ENCODE results near the gene PDP2.

The PDP2 gene

GRCh38 chr16:66904428-66904845 lies 24.1 kb downstream of the PDP2 start:
- peak; percentile 6 for DNase-seq (ENCODE audit: low spot score)

GRCh38 chr16:66904846-66905632 lies 24.7 kb downstream of the PDP2 start:
- DNase-seq (ENCODE audit: low spot score) = peak; percentile 43

GRCh38 chr16:66905633-66906539 lies 25.6 kb downstream of the PDP2 start:
- DNase-seq (ENCODE audit: low spot score) = peak; percentile 55

GRCh38 chr16:66906916-66907836 lies 26.9 kb downstream of the PDP2 start:
- peak; percentile 7 for DNase-seq (ENCODE audit: low spot score)

- no peak for DNase-seq (ENCODE audit: low spot score)
Observed at GRCh38 chr16:66908116-66908515, 27.8 kb downstream of the PDP2 start.

GRCh38 chr16:66908762-66909559 lies 28.6 kb downstream of the PDP2 start:
- DNase-seq (ENCODE audit: low spot score) = no peak

GRCh38 chr16:66910175-66910940 lies 30.0 kb downstream of the PDP2 start:
- DNase-seq (ENCODE audit: low spot score) = peak; percentile 1

GRCh38 chr16:66911112-66911511 lies 30.8 kb downstream of the PDP2 start:
- peak; percentile 5 for DNase-seq (ENCODE audit: low spot score)

GRCh38 chr16:66911801-66912200 lies 31.5 kb downstream of the PDP2 start:
- no peak for DNase-seq (ENCODE audit: low spot score)

- DNase-seq (ENCODE audit: low spot score) = no peak
Observed at GRCh38 chr16:66913081-66913480, 32.8 kb downstream of the PDP2 start.

GRCh38 chr16:66913711-66914110 lies 33.4 kb downstream of the PDP2 start:
- DNase-seq (ENCODE audit: low spot score) = no peak

- no peak for DNase-seq (ENCODE audit: low spot score)
Observed at GRCh38 chr16:66914541-66914940, 34.2 kb downstream of the PDP2 start.

- no peak for DNase-seq (ENCODE audit: low spot score)
Observed at GRCh38 chr16:66915041-66915440, 34.7 kb downstream of the PDP2 start.

GRCh38 chr16:66916518-66916917 lies 36.2 kb downstream of the PDP2 start:
- no peak for DNase-seq (ENCODE audit: low spot score)

GRCh38 chr16:66917741-66918140 lies 37.4 kb downstream of the PDP2 start:
- DNase-seq (ENCODE audit: low spot score) = no peak

GRCh38 chr16:66918355-66918754 lies 38.0 kb downstream of the PDP2 start:
- no peak for DNase-seq (ENCODE audit: low spot score)

- DNase-seq (ENCODE audit: low spot score) = no peak
Observed at GRCh38 chr16:66918803-66919568, 38.7 kb downstream of the PDP2 start, which contains the start of gene CDH16. CDH16 (minus strand) TSS chr16:66918885; CDS start chr16:66918065, 820 bp downstream.

GRCh38 chr16:66919569-66920298 lies 39.4 kb downstream of the PDP2 start:
- DNase-seq (ENCODE audit: low spot score) = no peak

- DNase-seq (ENCODE audit: low spot score) = no peak
Observed at GRCh38 chr16:66920299-66920590, 39.9 kb downstream of the PDP2 start.
